ENCODE data around the gene NCOA3.

- TF ChIP-seq CTCF (IDR thresholded peaks at IDR 0.05; ENCODE audit: low read length) (no peak), EZH2 (IDR thresholded peaks at IDR 0.05; ENCODE audit: borderline replicate concordance, low read length) (no peak)
These were observed 85.1 kb downstream of the NCOA3 start for GRCh38 chr20:47586649-47587294.

All from OCI-LY1 (cell line).